HepG2 (cell line): ENCODE data around the gene GNAI2. TPM values are rescaled to one million over a fixed set of nuclear protein-coding genes. Genes with fewer than 3 reads are reported as not detected.

Experiments
- ARNTL ChIP-seq: sonication (generic); formaldehyde crosslinking; IDR thresholded peaks from 2 replicates; pipeline ENCODE4 v1.4.0; 2020; ENCODE audit warnings: mild to moderate bottlenecking, missing genetic modification reagents
- FOSL2 ChIP-seq: sonication (generic); formaldehyde crosslinking; IDR thresholded peaks from 2 replicates; pipeline ENCODE4 v1.4.0; 2020; ENCODE audit warnings: missing genetic modification reagents
- HCFC1 ChIP-seq: fragments of 150-350 bp; IDR thresholded peaks from 2 replicates; pipeline ENCODE4 v1.6.1; 2014; ENCODE audit warnings: low read depth, low read length
- HOXA3 ChIP-seq: sonication (generic); formaldehyde crosslinking; IDR thresholded peaks from 2 replicates; pipeline ENCODE4 v1.5.0; 2020; ENCODE audit warnings: missing genetic modification reagents
- KLF13 ChIP-seq: sonication (generic); formaldehyde crosslinking; IDR thresholded peaks from 2 replicates; pipeline ENCODE4 v1.4.0; 2020; ENCODE audit warnings: mild to moderate bottlenecking, missing genetic modification reagents
- NFATC3 ChIP-seq: sonication (generic); formaldehyde crosslinking; IDR thresholded peaks from 2 replicates; pipeline ENCODE4 v1.5.1; 2020; ENCODE audit warnings: mild to moderate bottlenecking, missing genetic modification reagents
- PCBP1 ChIP-seq: fragments of 200-400 bp; formaldehyde crosslinking; IDR thresholded peaks from 2 replicates; pipeline ENCODE4 v1.6.1; 2017; ENCODE audit warnings: mild to moderate bottlenecking, low read depth, low read length, borderline replicate concordance
- PLRG1 ChIP-seq: fragments of 450-650 bp; conservative IDR thresholded peaks from 2 replicates; pipeline ENCODE4 v1.6.1; 2016
- PPARG ChIP-seq: conservative IDR thresholded peaks from 2 replicates; pipeline ENCODE4 v1.6.1; 2016; ENCODE audit warnings: missing biosample characterization, missing genetic modification reagents
- RAD51 ChIP-seq: fragments of 450-650 bp; IDR thresholded peaks from 2 replicates; pipeline ENCODE4 v1.6.1; 2016; ENCODE audit warnings: borderline replicate concordance
- RFXAP ChIP-seq: sonication (generic); formaldehyde crosslinking; IDR thresholded peaks from 2 replicates; pipeline ENCODE4 v1.4.0; 2020; ENCODE audit warnings: missing genetic modification reagents, borderline replicate concordance
- SRF ChIP-seq: IDR thresholded peaks from 2 replicates; pipeline ENCODE4 v1.6.1; 2011; ENCODE audit warnings: mild to moderate bottlenecking, low read depth, low read length, moderate library complexity
- YEATS2 ChIP-seq: sonication (generic); formaldehyde crosslinking; IDR thresholded peaks from 2 replicates; pipeline ENCODE4 v1.4.0; 2020; ENCODE audit warnings: missing genetic modification reagents, borderline replicate concordance
- ZFX ChIP-seq: sonication (generic); formaldehyde crosslinking; IDR thresholded peaks from 2 replicates; pipeline ENCODE4 v1.4.0; 2020; ENCODE audit warnings: mild to moderate bottlenecking, low read depth, missing genetic modification reagents, moderate library complexity
- ZFY ChIP-seq: sonication (generic); formaldehyde crosslinking; IDR thresholded peaks from 2 replicates; pipeline ENCODE4 v1.4.0; 2020; ENCODE audit warnings: missing genetic modification reagents
- ZKSCAN1 ChIP-seq: fragments of 150-350 bp; IDR thresholded peaks from 2 replicates; pipeline ENCODE4 v1.6.1; 2014; ENCODE audit warnings: low read length
- ZNF337 ChIP-seq: sonication (generic); formaldehyde crosslinking; IDR thresholded peaks from 2 replicates; pipeline ENCODE4 v1.5.1; 2020; ENCODE audit warnings: missing genetic modification reagents, low read depth, mild to moderate bottlenecking, borderline replicate concordance
- ZNF660 ChIP-seq: sonication (generic); formaldehyde crosslinking; IDR thresholded peaks from 2 replicates; pipeline ENCODE4 v1.5.1; 2020; ENCODE audit warnings: mild to moderate bottlenecking, low read depth, missing genetic modification reagents, borderline replicate concordance
- ZNF713 ChIP-seq: sonication (generic); formaldehyde crosslinking; IDR thresholded peaks from 2 replicates; pipeline ENCODE4 v1.4.0; 2020; ENCODE audit warnings: mild to moderate bottlenecking, missing genetic modification reagents
- ZNF816 ChIP-seq: sonication (generic); formaldehyde crosslinking; IDR thresholded peaks from 2 replicates; pipeline ENCODE4 v1.8.0; 2022; ENCODE audit warnings: missing genetic modification reagents, mild to moderate bottlenecking, borderline replicate concordance
- ZSCAN29 ChIP-seq: sonication (generic); formaldehyde crosslinking; conservative IDR thresholded peaks from 2 replicates; pipeline ENCODE4 v1.4.0; 2020; ENCODE audit warnings: mild to moderate bottlenecking, missing genetic modification reagents
- polyA plus RNA-seq, 8 experiments: library from polyadenylated mRNA; depleted of rRNA in 3 of 8; stranded (reverse) in 7 of 8; unstranded in 1 of 8; fragments of >200 nt; fragmentation: Illumina TruSeq in 4 of 8; extraction: Trizol in 4 of 8; gene quantifications; 2 replicates each; pipeline versions ENCODE4 v1.2.1 to v1.2.3, GENCODE V29; 2011 to 2016; ENCODE audit warnings: low read depth in 4 of 8, missing spikeins in 1 of 8, mixed read lengths in 1 of 8; ENCODE audit not compliant: insufficient read depth in 1 of 8
- total RNA-seq, 5 experiments: library from RNA; depleted of rRNA; stranded (reverse); fragments of >200 nt; fragmentation: Illumina TruSeq; extraction: Trizol; gene quantifications; 2 replicates each; pipeline ENCODE4 v1.2.3, GENCODE V29; 2016; ENCODE audit warnings: low read depth in 1 of 5
- TF ChIP-seq, protein P1 (sequence below): sonication (generic); formaldehyde crosslinking; IDR thresholded peaks from 2 replicates; pipeline ENCODE4 v1.5.1; 2020; ENCODE audit warnings: missing genetic modification reagents, mild to moderate bottlenecking, borderline replicate concordance
- TF ChIP-seq, protein P2 (sequence below): sonication (generic); formaldehyde crosslinking; IDR thresholded peaks from 2 replicates; pipeline ENCODE4 v1.5.1; 2020; ENCODE audit warnings: mild to moderate bottlenecking, missing genetic modification reagents, moderate library complexity

GNAI2 gene
- total and polyA plus RNA-seq, 2 of the 13 experiments (the other 11 are each of a cell fraction or from before 2014, with no cell fraction given), result 51.1 to 66.2 TPM

DNA sequence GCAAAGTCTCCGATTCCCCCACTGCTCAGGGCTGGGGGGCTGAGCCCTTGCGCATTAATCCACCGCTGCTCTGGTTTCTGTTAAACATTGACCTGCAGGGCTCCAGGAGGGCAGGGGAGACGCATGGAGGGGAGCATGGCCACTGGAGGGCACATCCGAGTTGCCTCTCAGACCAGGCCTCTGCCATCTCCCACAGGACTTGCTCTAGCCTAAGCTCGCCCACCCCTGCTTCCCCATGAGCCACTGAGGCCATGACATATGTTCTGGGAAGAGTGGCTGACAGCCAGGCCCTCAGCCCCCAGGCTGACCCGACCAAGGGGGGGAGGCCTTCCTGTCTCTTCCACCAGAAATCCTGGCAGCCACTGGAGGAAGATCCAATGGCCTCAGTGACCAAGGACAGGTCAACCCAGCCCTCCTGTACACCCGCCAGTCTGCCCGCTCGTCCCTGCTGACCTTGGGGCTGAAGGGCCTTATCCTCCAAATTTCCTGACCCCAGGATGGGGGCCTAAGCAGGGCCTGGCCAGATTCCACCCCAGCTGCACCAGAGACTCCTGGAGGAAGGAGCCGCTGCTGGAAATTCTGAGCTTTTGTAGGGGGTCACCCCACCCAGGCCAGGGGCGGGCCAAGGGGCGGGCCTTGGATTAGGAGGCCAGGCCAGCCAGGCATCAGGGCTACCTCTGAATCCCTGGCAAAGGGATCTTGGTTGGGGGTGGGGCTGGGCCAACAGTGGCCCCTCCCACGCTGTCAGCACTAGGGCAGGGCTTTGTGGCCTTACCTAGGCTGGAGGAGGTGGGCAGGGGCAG is 67.2 kb downstream of the GNAI2 start, which contains the start of gene HYAL1 (continued):
- TF ChIP-seq ZFX (CRISPR knock-in tag), result peak; percentile 95
- no peak for TF ChIP-seq PLRG1
- TF ChIP-seq ZSCAN29 (CRISPR knock-in tag), result 0 out of 2 replicates have a peak, but pooled peaks have one; percentile 27
- no peak for TF ChIP-seq ZNF660
- TF ChIP-seq ZKSCAN1, result 0 out of 2 replicates have a peak, but pooled peaks have one; percentile 27
- peak; percentile 21 for TF ChIP-seq FOSL2 (CRISPR knock-in tag)
- TF ChIP-seq, protein P1, sequence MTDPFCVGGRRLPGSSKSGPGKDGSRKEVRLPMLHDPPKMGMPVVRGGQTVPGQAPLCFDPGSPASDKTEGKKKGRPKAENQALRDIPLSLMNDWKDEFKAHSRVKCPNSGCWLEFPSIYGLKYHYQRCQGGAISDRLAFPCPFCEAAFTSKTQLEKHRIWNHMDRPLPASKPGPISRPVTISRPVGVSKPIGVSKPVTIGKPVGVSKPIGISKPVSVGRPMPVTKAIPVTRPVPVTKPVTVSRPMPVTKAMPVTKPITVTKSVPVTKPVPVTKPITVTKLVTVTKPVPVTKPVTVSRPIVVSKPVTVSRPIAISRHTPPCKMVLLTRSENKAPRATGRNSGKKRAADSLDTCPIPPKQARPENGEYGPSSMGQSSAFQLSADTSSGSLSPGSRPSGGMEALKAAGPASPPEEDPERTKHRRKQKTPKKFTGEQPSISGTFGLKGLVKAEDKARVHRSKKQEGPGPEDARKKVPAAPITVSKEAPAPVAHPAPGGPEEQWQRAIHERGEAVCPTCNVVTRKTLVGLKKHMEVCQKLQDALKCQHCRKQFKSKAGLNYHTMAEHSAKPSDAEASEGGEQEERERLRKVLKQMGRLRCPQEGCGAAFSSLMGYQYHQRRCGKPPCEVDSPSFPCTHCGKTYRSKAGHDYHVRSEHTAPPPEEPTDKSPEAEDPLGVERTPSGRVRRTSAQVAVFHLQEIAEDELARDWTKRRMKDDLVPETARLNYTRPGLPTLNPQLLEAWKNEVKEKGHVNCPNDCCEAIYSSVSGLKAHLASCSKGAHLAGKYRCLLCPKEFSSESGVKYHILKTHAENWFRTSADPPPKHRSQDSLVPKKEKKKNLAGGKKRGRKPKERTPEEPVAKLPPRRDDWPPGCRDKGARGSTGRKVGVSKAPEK (CRISPR knock-in tag), result no peak
- TF ChIP-seq ZFY (CRISPR knock-in tag), result peak; percentile 92
- no peak for TF ChIP-seq RAD51
- peak; percentile 92; the same call in 1 of the 2 replicates for TF ChIP-seq ZNF816
- TF ChIP-seq PPARG (CRISPR knock-in tag), result peak; percentile 64
- no peak for TF ChIP-seq NFATC3 (CRISPR knock-in tag)
- peak; percentile 84; the same call in 1 of the 2 replicates for TF ChIP-seq ZNF713
- peak; percentile 71 for TF ChIP-seq ARNTL (CRISPR knock-in tag)
- TF ChIP-seq ZNF337 (CRISPR knock-in tag), result peak; percentile 41; the same call in 1 of the 2 replicates
- TF ChIP-seq RFXAP (CRISPR knock-in tag), result peak; percentile 68; the same call in 1 of the 2 replicates
- no peak for TF ChIP-seq SRF
- TF ChIP-seq KLF13, result peak; percentile 83; the same call in 1 of the 2 replicates
- no peak for TF ChIP-seq HCFC1
- TF ChIP-seq HOXA3 (CRISPR knock-in tag), result peak; percentile 56
- TF ChIP-seq YEATS2, result peak; percentile 71; the same call in 1 of the 2 replicates
- TF ChIP-seq, protein P2, sequence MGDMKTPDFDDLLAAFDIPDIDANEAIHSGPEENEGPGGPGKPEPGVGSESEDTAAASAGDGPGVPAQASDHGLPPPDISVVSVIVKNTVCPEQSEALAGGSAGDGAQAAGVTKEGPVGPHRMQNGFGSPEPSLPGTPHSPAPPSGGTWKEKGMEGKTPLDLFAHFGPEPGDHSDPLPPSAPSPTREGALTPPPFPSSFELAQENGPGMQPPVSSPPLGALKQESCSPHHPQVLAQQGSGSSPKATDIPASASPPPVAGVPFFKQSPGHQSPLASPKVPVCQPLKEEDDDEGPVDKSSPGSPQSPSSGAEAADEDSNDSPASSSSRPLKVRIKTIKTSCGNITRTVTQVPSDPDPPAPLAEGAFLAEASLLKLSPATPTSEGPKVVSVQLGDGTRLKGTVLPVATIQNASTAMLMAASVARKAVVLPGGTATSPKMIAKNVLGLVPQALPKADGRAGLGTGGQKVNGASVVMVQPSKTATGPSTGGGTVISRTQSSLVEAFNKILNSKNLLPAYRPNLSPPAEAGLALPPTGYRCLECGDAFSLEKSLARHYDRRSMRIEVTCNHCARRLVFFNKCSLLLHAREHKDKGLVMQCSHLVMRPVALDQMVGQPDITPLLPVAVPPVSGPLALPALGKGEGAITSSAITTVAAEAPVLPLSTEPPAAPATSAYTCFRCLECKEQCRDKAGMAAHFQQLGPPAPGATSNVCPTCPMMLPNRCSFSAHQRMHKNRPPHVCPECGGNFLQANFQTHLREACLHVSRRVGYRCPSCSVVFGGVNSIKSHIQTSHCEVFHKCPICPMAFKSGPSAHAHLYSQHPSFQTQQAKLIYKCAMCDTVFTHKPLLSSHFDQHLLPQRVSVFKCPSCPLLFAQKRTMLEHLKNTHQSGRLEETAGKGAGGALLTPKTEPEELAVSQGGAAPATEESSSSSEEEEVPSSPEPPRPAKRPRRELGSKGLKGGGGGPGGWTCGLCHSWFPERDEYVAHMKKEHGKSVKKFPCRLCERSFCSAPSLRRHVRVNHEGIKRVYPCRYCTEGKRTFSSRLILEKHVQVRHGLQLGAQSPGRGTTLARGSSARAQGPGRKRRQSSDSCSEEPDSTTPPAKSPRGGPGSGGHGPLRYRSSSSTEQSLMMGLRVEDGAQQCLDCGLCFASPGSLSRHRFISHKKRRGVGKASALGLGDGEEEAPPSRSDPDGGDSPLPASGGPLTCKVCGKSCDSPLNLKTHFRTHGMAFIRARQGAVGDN (CRISPR knock-in tag), result peak; percentile 91
- peak; percentile 60; the same call in 1 of the 2 replicates for TF ChIP-seq PCBP1
